H9 (cell line): Measurements from ENCODE around the gene STX2. TPM values are rescaled to one million over a fixed set of nuclear protein-coding genes. Genes with fewer than 3 reads are reported as not detected.
"Not testable (repeated sequence)": the region's sequence is repeated elsewhere in the genome, so short reads cannot be mapped to it uniquely, and the experiment has no call there.

ENCODE experiments used
- DNase-seq: peaks from one replicate; pipeline ENCODE4 v3.0.0-alpha.2; 2017
- H2AFZ ChIP-seq: one replicate; pipeline ENCODE4 v1.6.1; 2013; ENCODE audit warnings: mild to moderate bottlenecking, low read length, control low read depth, moderate library complexity
- H2AK5ac ChIP-seq: 2 replicates; pipeline ENCODE4 v1.6.1; 2013; ENCODE audit warnings: low read length, control low read depth, mixed read lengths; ENCODE audit not compliant: insufficient read length
- H2BK120ac ChIP-seq: one replicate; pipeline ENCODE4 v1.6.1; 2013; ENCODE audit warnings: low read depth, mild to moderate bottlenecking, low read length, control low read depth, inconsistent platforms; ENCODE audit not compliant: poor library complexity, severe bottlenecking
- H2BK12ac ChIP-seq: 2 replicates; pipeline ENCODE4 v1.6.1; 2013; ENCODE audit warnings: low read length, control low read depth, mixed read lengths, low read depth; ENCODE audit not compliant: insufficient read length
- H2BK15ac ChIP-seq: 2 replicates; pipeline ENCODE4 v1.6.1; 2013; ENCODE audit warnings: low read depth, low read length, control low read depth
- H2BK20ac ChIP-seq: one replicate; pipeline ENCODE4 v1.6.1; 2013; ENCODE audit warnings: low read depth, mild to moderate bottlenecking, low read length, control low read depth, inconsistent platforms; ENCODE audit not compliant: poor library complexity, severe bottlenecking
- H2BK5ac ChIP-seq: 2 replicates; pipeline ENCODE4 v1.6.1; 2013; ENCODE audit warnings: low read length, control low read depth, mixed read lengths; ENCODE audit not compliant: insufficient read length
- H3K14ac ChIP-seq: 2 replicates; pipeline ENCODE4 v1.6.1; 2013; ENCODE audit warnings: low read length, control low read depth; ENCODE audit not compliant: insufficient read depth
- H3K18ac ChIP-seq: 2 replicates; pipeline ENCODE4 v1.6.1; 2013; ENCODE audit warnings: low read depth, mild to moderate bottlenecking, mixed read lengths, low read length, control low read depth; ENCODE audit not compliant: insufficient read length
- H3K23ac ChIP-seq: 2 replicates; pipeline ENCODE4 v1.6.1; 2013; ENCODE audit warnings: low read length, control low read depth, mixed read lengths, low read depth; ENCODE audit not compliant: insufficient read length
- H3K23me2 ChIP-seq: 2 replicates; pipeline ENCODE4 v1.6.1; 2013; ENCODE audit warnings: low read depth, mild to moderate bottlenecking, mixed read lengths, low read length, control low read depth; ENCODE audit not compliant: insufficient read length, poor library complexity, severe bottlenecking
- H3K27ac ChIP-seq: 2 replicates; pipeline ENCODE4 v1.5.1; 2013; ENCODE audit warnings: low read length, control low read depth, mixed read lengths, low read depth; ENCODE audit not compliant: insufficient read length
- H3K27me3 ChIP-seq: 2 replicates; pipeline ENCODE4 v1.6.1; 2013; ENCODE audit warnings: low read length, control low read depth, inconsistent platforms; ENCODE audit not compliant: insufficient read depth
- H3K4ac ChIP-seq: 2 replicates; pipeline ENCODE4 v1.6.1; 2013; ENCODE audit warnings: low read depth, mild to moderate bottlenecking, control low read depth, inconsistent platforms, low read length, moderate library complexity
- H3K4me1 ChIP-seq: 2 replicates; pipeline ENCODE4 v1.6.1; 2013; ENCODE audit warnings: low read length, control low read depth, inconsistent platforms; ENCODE audit not compliant: insufficient read depth
- H3K4me2 ChIP-seq: 2 replicates; pipeline ENCODE4 v1.6.1; 2013; ENCODE audit warnings: low read length, control low read depth, mixed read lengths; ENCODE audit not compliant: insufficient read length, insufficient read depth
- H3K56ac ChIP-seq: 2 replicates; pipeline ENCODE4 v1.6.1; 2013; ENCODE audit warnings: low read depth, mild to moderate bottlenecking, mixed read lengths, low read length, control low read depth; ENCODE audit not compliant: insufficient read length
- H3K79me1 ChIP-seq: 2 replicates; pipeline ENCODE4 v1.6.1; 2013; ENCODE audit warnings: low read depth, mild to moderate bottlenecking, moderate library complexity, low read length, control low read depth, inconsistent platforms; ENCODE audit not compliant: insufficient read depth, poor library complexity, severe bottlenecking
- H3K79me2 ChIP-seq: 2 replicates; pipeline ENCODE4 v1.6.1; 2013; ENCODE audit warnings: low read length, control low read depth, inconsistent platforms; ENCODE audit not compliant: insufficient read depth
- H3K9ac ChIP-seq: 2 replicates; pipeline ENCODE4 v1.6.1; 2013; ENCODE audit warnings: low read length, control low read depth, mixed read lengths; ENCODE audit not compliant: insufficient read length; ENCODE audit errors: extremely low read depth
- H3K9me3 ChIP-seq: one replicate; pipeline ENCODE4 v1.6.1; 2013; ENCODE audit warnings: low read depth, low read length, inconsistent platforms; ENCODE audit not compliant: control insufficient read depth
- H3T11ph ChIP-seq: one replicate; pipeline ENCODE4 v1.6.1; 2013; ENCODE audit warnings: mild to moderate bottlenecking, low read length, control low read depth, inconsistent platforms
- H4K20me1 ChIP-seq: one replicate; pipeline ENCODE4 v1.6.1; 2013; ENCODE audit not compliant: control insufficient read depth, insufficient read length, insufficient read depth
- H4K5ac ChIP-seq: 2 replicates; pipeline ENCODE4 v1.6.1; 2013; ENCODE audit warnings: low read depth, mild to moderate bottlenecking, mixed read lengths, low read length, control low read depth; ENCODE audit not compliant: insufficient read length
- H4K8ac ChIP-seq: replicated peaks from 2 replicates; pipeline ENCODE4 v1.6.1; 2013; ENCODE audit warnings: low read length, control low read depth, mixed read lengths, low read depth; ENCODE audit not compliant: insufficient read length
- H4K91ac ChIP-seq: 2 replicates; pipeline ENCODE4 v1.6.1; 2013; ENCODE audit warnings: low read depth, mild to moderate bottlenecking, moderate library complexity, mixed read lengths, low read length, control low read depth; ENCODE audit not compliant: insufficient read length
- H3K27ac Mint-ChIP-seq, 3 experiments: 2 replicates in 2 of 3; 3 replicates in 1 of 3; pipeline ENCODE4 v1.8.0; 2020 to 2021; ENCODE audit warnings: mixed read lengths in 3 of 3, mild to moderate bottlenecking in 1 of 3, moderate library complexity in 1 of 3
- H3K27me3 Mint-ChIP-seq: 2 replicates; pipeline ENCODE4 v1.8.0; 2021; ENCODE audit warnings: low read depth, mild to moderate bottlenecking, moderate library complexity, mixed read lengths
- H3K36me3 Mint-ChIP-seq, 3 experiments: 2 replicates in 2 of 3; 3 replicates in 1 of 3; pipeline ENCODE4 v1.8.0; 2020 to 2021; ENCODE audit warnings: low read depth in 3 of 3, mixed read lengths in 3 of 3; ENCODE audit not compliant: insufficient read depth in 1 of 3
- H3K4me1 Mint-ChIP-seq, 2 experiments: 2 replicates each; pipeline ENCODE4 v1.8.0; 2020; ENCODE audit warnings: mixed read lengths in 2 of 2
- H3K4me3 Mint-ChIP-seq, 2 experiments: 2 replicates in 1 of 2; 3 replicates in 1 of 2; pipeline ENCODE4 v1.8.0; 2020 to 2021; ENCODE audit warnings: mild to moderate bottlenecking in 2 of 2, mixed read lengths in 2 of 2, moderate library complexity in 1 of 2
- H3K9me3 Mint-ChIP-seq, 2 experiments: 2 replicates in 1 of 2; 3 replicates in 1 of 2; pipeline ENCODE4 v1.8.0; 2020; ENCODE audit warnings: mild to moderate bottlenecking in 2 of 2, mixed read lengths in 2 of 2, moderate library complexity in 1 of 2
- WGBS: extraction: QIAGEN DNeasy Blood & Tissue Kit; methylation state at CpG from one replicate; pipeline ENCODE4 v1.1.7; 2013; ENCODE audit warnings: missing lambda C conversion rate, low lambda C conversion rate, mixed read lengths; ENCODE audit not compliant: insufficient read length; ENCODE audit errors: extremely low coverage; 5-methylcytosine and 5-hydroxymethylcytosine counted together
- total RNA-seq: library from RNA; stranded (reverse); gene quantifications from 2 replicates; pipeline ENCODE4 v1.2.1, GENCODE V29; 2021
- TF ChIP-seq, protein P1 (sequence below): fragments of 200-600 bp; sonication (generic); conservative IDR thresholded peaks from 3 replicates; pipeline ENCODE4 v1.8.0; 2021; ENCODE audit warnings: antibody characterized with exemption, mild to moderate bottlenecking

STX2 gene
- total RNA-seq, 1 experiment from 2014 or later: 19.4 TPM

DNA sequence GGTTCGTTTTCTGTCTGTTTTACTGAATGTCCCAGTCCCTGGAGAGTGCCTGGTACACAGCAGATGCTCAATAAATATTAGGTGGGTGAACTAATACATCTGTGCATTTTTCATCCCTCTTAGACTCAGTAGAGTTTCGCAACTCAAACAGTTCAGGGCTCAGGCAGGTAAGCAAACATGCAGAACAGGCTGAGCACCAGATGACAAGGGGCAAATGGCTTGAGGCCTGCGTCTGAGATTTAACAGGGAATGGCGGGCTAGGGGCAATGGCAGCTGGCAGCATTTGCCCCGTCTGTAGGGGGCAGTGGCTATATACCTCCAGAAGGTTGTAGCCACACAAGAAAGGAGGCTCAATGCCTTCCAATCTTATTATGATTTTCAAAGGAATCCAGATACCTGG, 24.2 kb upstream of the STX2 start:
- Histone ChIP-seq H3K9me3 (no peaks in the 10 kb centered on the region), H3K79me2 (no peaks in the 10 kb centered on the region), H3K4me1 (no peaks in the 10 kb centered on the region), H3T11ph (no peak overlapping the region), H3K56ac (no peak overlapping the region), H4K91ac (no peak overlapping the region), H3K23me2 (no peaks in the 10 kb centered on the region), H3K27me3 (no peaks in the 10 kb centered on the region), H3K9ac (no peak overlapping the region), H2BK12ac (no peak overlapping the region), H4K20me1 (no peaks in the 10 kb centered on the region), H2AK5ac (no peak overlapping the region), H3K4ac (no peak overlapping the region), H3K27ac (no peak overlapping the region), H2BK15ac (no peak overlapping the region), H3K23ac (no peak overlapping the region), H3K18ac (no peak overlapping the region), H4K5ac (no peak overlapping the region), H3K79me1 (no peaks in the 10 kb centered on the region), H3K14ac (no peak overlapping the region), H2BK20ac (no peak overlapping the region), H2AFZ (no peak overlapping the region), H3K4me2 (no peak overlapping the region), H4K8ac (no peak overlapping the region), H2BK5ac (no peak overlapping the region), H2BK120ac (no peak overlapping the region)
- peaks cover 9 to 12% of the 10 kb centered on the region in 2 experiments for H3K4me1 Mint-ChIP-seq
- peaks cover 0 to 7% (median 0%) of the 10 kb centered on the region in 3 experiments; a peak in 2 of 7 replicates for H3K36me3 Mint-ChIP-seq
- DNase-seq: no peak
- H3K9me3 Mint-ChIP-seq: peaks cover 0 to 9% of the 10 kb centered on the region in 2 experiments; a peak in 3 of 5 replicates
- no CpG with 5 or more reads among the region's 5 CpGs for WGBS
- H3K27ac Mint-ChIP-seq: peak overlapping the region in 1 of 3 experiments; percentile 60; a peak in 1 of 7 replicates
- no peak overlapping the region for H3K4me3 Mint-ChIP-seq
- H3K27me3 Mint-ChIP-seq: no peaks in the 10 kb centered on the region; the same call in 1 of the 2 replicates
- TF ChIP-seq, protein P1, sequence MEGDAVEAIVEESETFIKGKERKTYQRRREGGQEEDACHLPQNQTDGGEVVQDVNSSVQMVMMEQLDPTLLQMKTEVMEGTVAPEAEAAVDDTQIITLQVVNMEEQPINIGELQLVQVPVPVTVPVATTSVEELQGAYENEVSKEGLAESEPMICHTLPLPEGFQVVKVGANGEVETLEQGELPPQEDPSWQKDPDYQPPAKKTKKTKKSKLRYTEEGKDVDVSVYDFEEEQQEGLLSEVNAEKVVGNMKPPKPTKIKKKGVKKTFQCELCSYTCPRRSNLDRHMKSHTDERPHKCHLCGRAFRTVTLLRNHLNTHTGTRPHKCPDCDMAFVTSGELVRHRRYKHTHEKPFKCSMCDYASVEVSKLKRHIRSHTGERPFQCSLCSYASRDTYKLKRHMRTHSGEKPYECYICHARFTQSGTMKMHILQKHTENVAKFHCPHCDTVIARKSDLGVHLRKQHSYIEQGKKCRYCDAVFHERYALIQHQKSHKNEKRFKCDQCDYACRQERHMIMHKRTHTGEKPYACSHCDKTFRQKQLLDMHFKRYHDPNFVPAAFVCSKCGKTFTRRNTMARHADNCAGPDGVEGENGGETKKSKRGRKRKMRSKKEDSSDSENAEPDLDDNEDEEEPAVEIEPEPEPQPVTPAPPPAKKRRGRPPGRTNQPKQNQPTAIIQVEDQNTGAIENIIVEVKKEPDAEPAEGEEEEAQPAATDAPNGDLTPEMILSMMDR: peak; percentile 53

DNA sequence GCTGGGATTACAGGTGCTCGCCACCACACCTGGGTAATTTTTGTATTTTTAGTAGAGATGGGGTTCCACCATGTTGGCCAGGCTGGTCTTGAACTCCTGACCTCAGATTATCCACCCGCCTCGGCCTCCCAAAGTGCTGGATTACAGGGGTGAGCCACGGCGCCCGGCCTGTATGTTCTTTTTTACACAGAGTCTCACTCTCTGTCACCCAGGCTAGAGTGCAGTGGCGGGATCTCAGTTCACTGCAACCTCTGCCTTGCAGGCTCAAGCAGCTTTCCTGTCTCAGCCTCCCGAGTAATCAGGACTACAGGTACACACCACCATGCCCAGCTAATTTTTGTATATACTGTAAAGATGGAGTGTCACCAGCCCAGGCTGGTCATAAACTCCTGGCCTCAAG, 23.7 kb upstream of the STX2 start:
- not testable (repeated sequence) for DNase-seq, H3K79me1 ChIP-seq, H2BK20ac ChIP-seq, H2BK15ac ChIP-seq, H3K79me2 ChIP-seq, H3K56ac ChIP-seq, H3K4ac ChIP-seq, H3K4me1 ChIP-seq, H4K91ac ChIP-seq, H3K4me2 ChIP-seq, H3K18ac ChIP-seq, H2AFZ ChIP-seq, H3K27me3 Mint-ChIP-seq, H3K27me3 ChIP-seq, H2BK5ac ChIP-seq, H4K5ac ChIP-seq, H2BK120ac ChIP-seq, H3K23me2 ChIP-seq, H4K8ac ChIP-seq, H2BK12ac ChIP-seq, H3K9ac ChIP-seq, H2AK5ac ChIP-seq, H3K23ac ChIP-seq, H3K27ac ChIP-seq, H3K4me3 Mint-ChIP-seq, H3K9me3 ChIP-seq, H3K14ac ChIP-seq, H3T11ph ChIP-seq, H4K20me1 ChIP-seq
- H3K4me1 Mint-ChIP-seq: peaks cover 12% of the 10 kb centered on the region in 2 experiments
- peak overlapping the region in 2 of 3 experiments; percentile 2 to 89; a peak in 1 of 7 replicates for H3K27ac Mint-ChIP-seq
- peaks cover 4 to 13% of the 10 kb centered on the region in 2 experiments for H3K9me3 Mint-ChIP-seq
- no CpG with 5 or more reads among the region's 8 CpGs for WGBS
- peaks cover 0 to 12% (median 4%) of the 10 kb centered on the region in 3 experiments; a peak in 5 of 7 replicates for H3K36me3 Mint-ChIP-seq
